GM18508 (cell line): Measurements from ENCODE around the gene ADAM23.
A peak's percentile ranks its signal among the peaks of the same experiment; 100 is the strongest.
"Not testable (repeated sequence)": the region's sequence is repeated elsewhere in the genome, so short reads cannot be mapped to it uniquely, and the experiment has no call there.

ENCODE experiments used
- ATAC-seq: cut with Tn5 transposase; IDR thresholded peaks from one replicate; pipeline ENCODE4 v1.9.1; 2021; ENCODE audit warnings: moderate number of reproducible peaks; ENCODE audit not compliant: insufficient read depth, unreplicated experiment

Gene ADAM23

GRCh38 chr2:206442833-206443734 lies at the start of gene ADAM23:
Gene ADAM23, plus strand, starts transcription at chr2:206443532. Its CDS starts 335 bp downstream, at chr2:206443867.
- no peak for ATAC-seq

GRCh38 chr2:206396211-206396610 lies 47.1 kb upstream of the ADAM23 start:
- no peak for ATAC-seq

GRCh38 chr2:206402956-206403569 lies 40.3 kb upstream of the ADAM23 start:
- ATAC-seq, result not testable (repeated sequence)

GRCh38 chr2:206408323-206409320 lies 34.7 kb upstream of the ADAM23 start:
- ATAC-seq, result peak; percentile 89

- ATAC-seq, result no peak
Measured at GRCh38 chr2:206410714-206411113, 32.6 kb upstream of the ADAM23 start.

- ATAC-seq, result no peak
Measured at GRCh38 chr2:206415618-206416243, 27.6 kb upstream of the ADAM23 start.

- no peak for ATAC-seq
Measured at GRCh38 chr2:206418968-206419367, 24.4 kb upstream of the ADAM23 start.

- ATAC-seq, result no peak
Measured at GRCh38 chr2:206420721-206421120, 22.6 kb upstream of the ADAM23 start.

GRCh38 chr2:206422493-206422892 lies 20.8 kb upstream of the ADAM23 start:
- ATAC-seq, result no peak

GRCh38 chr2:206423147-206423546 lies 20.2 kb upstream of the ADAM23 start:
- ATAC-seq, result no peak

- no peak for ATAC-seq
Measured at GRCh38 chr2:206424134-206424533, 19.2 kb upstream of the ADAM23 start.

- ATAC-seq, result no peak
Measured at GRCh38 chr2:206428783-206429182, 14.5 kb upstream of the ADAM23 start.

- ATAC-seq, result no peak
Measured at GRCh38 chr2:206430452-206430851, 12.9 kb upstream of the ADAM23 start.

GRCh38 chr2:206431439-206431838 lies 11.9 kb upstream of the ADAM23 start:
- ATAC-seq, result no peak

- ATAC-seq, result no peak
Measured at GRCh38 chr2:206432193-206433082, 10.9 kb upstream of the ADAM23 start.

GRCh38 chr2:206433190-206433589 lies 10.1 kb upstream of the ADAM23 start:
- no peak for ATAC-seq

- no peak for ATAC-seq
Measured at GRCh38 chr2:206433686-206434085, 9.6 kb upstream of the ADAM23 start.

- ATAC-seq, result no peak
Measured at GRCh38 chr2:206435742-206436141, 7.6 kb upstream of the ADAM23 start.

- no peak for ATAC-seq
Measured at GRCh38 chr2:206438196-206438724, 5.1 kb upstream of the ADAM23 start.
